H9 (cell line): ENCODE results near the gene GFY. TPM values are rescaled to one million over a fixed set of nuclear protein-coding genes. Genes with fewer than 3 reads are reported as not detected.

Experiments used
- DNase-seq: peaks from one replicate; pipeline ENCODE4 v3.0.0-alpha.2; 2017
- H2AFZ ChIP-seq: one replicate; pipeline ENCODE4 v1.6.1; 2013; ENCODE audit warnings: mild to moderate bottlenecking, low read length, control low read depth, moderate library complexity
- H2AK5ac ChIP-seq: 2 replicates; pipeline ENCODE4 v1.6.1; 2013; ENCODE audit warnings: low read length, control low read depth, mixed read lengths; ENCODE audit not compliant: insufficient read length
- H2BK120ac ChIP-seq: one replicate; pipeline ENCODE4 v1.6.1; 2013; ENCODE audit warnings: low read depth, mild to moderate bottlenecking, low read length, control low read depth, inconsistent platforms; ENCODE audit not compliant: poor library complexity, severe bottlenecking
- H2BK12ac ChIP-seq: 2 replicates; pipeline ENCODE4 v1.6.1; 2013; ENCODE audit warnings: low read length, control low read depth, mixed read lengths, low read depth; ENCODE audit not compliant: insufficient read length
- H2BK15ac ChIP-seq: 2 replicates; pipeline ENCODE4 v1.6.1; 2013; ENCODE audit warnings: low read depth, low read length, control low read depth
- H2BK20ac ChIP-seq: one replicate; pipeline ENCODE4 v1.6.1; 2013; ENCODE audit warnings: low read depth, mild to moderate bottlenecking, low read length, control low read depth, inconsistent platforms; ENCODE audit not compliant: poor library complexity, severe bottlenecking
- H2BK5ac ChIP-seq: 2 replicates; pipeline ENCODE4 v1.6.1; 2013; ENCODE audit warnings: low read length, control low read depth, mixed read lengths; ENCODE audit not compliant: insufficient read length
- H3K14ac ChIP-seq: 2 replicates; pipeline ENCODE4 v1.6.1; 2013; ENCODE audit warnings: low read length, control low read depth; ENCODE audit not compliant: insufficient read depth
- H3K18ac ChIP-seq: 2 replicates; pipeline ENCODE4 v1.6.1; 2013; ENCODE audit warnings: low read depth, mild to moderate bottlenecking, mixed read lengths, low read length, control low read depth; ENCODE audit not compliant: insufficient read length
- H3K23ac ChIP-seq: 2 replicates; pipeline ENCODE4 v1.6.1; 2013; ENCODE audit warnings: low read length, control low read depth, mixed read lengths, low read depth; ENCODE audit not compliant: insufficient read length
- H3K23me2 ChIP-seq: 2 replicates; pipeline ENCODE4 v1.6.1; 2013; ENCODE audit warnings: low read depth, mild to moderate bottlenecking, mixed read lengths, low read length, control low read depth; ENCODE audit not compliant: insufficient read length, poor library complexity, severe bottlenecking
- H3K27ac ChIP-seq: 2 replicates; pipeline ENCODE4 v1.5.1; 2013; ENCODE audit warnings: low read length, control low read depth, mixed read lengths, low read depth; ENCODE audit not compliant: insufficient read length
- H3K27me3 ChIP-seq: 2 replicates; pipeline ENCODE4 v1.6.1; 2013; ENCODE audit warnings: low read length, control low read depth, inconsistent platforms; ENCODE audit not compliant: insufficient read depth
- H3K4ac ChIP-seq: 2 replicates; pipeline ENCODE4 v1.6.1; 2013; ENCODE audit warnings: low read depth, mild to moderate bottlenecking, control low read depth, inconsistent platforms, low read length, moderate library complexity
- H3K4me1 ChIP-seq: 2 replicates; pipeline ENCODE4 v1.6.1; 2013; ENCODE audit warnings: low read length, control low read depth, inconsistent platforms; ENCODE audit not compliant: insufficient read depth
- H3K4me2 ChIP-seq: 2 replicates; pipeline ENCODE4 v1.6.1; 2013; ENCODE audit warnings: low read length, control low read depth, mixed read lengths; ENCODE audit not compliant: insufficient read length, insufficient read depth
- H3K56ac ChIP-seq: 2 replicates; pipeline ENCODE4 v1.6.1; 2013; ENCODE audit warnings: low read depth, mild to moderate bottlenecking, mixed read lengths, low read length, control low read depth; ENCODE audit not compliant: insufficient read length
- H3K79me1 ChIP-seq: 2 replicates; pipeline ENCODE4 v1.6.1; 2013; ENCODE audit warnings: low read depth, mild to moderate bottlenecking, moderate library complexity, low read length, control low read depth, inconsistent platforms; ENCODE audit not compliant: insufficient read depth, poor library complexity, severe bottlenecking
- H3K79me2 ChIP-seq: 2 replicates; pipeline ENCODE4 v1.6.1; 2013; ENCODE audit warnings: low read length, control low read depth, inconsistent platforms; ENCODE audit not compliant: insufficient read depth
- H3K9ac ChIP-seq: 2 replicates; pipeline ENCODE4 v1.6.1; 2013; ENCODE audit warnings: low read length, control low read depth, mixed read lengths; ENCODE audit not compliant: insufficient read length; ENCODE audit errors: extremely low read depth
- H3K9me3 ChIP-seq: one replicate; pipeline ENCODE4 v1.6.1; 2013; ENCODE audit warnings: low read depth, low read length, inconsistent platforms; ENCODE audit not compliant: control insufficient read depth
- H3T11ph ChIP-seq: one replicate; pipeline ENCODE4 v1.6.1; 2013; ENCODE audit warnings: mild to moderate bottlenecking, low read length, control low read depth, inconsistent platforms
- H4K20me1 ChIP-seq: one replicate; pipeline ENCODE4 v1.6.1; 2013; ENCODE audit not compliant: control insufficient read depth, insufficient read length, insufficient read depth
- H4K5ac ChIP-seq: 2 replicates; pipeline ENCODE4 v1.6.1; 2013; ENCODE audit warnings: low read depth, mild to moderate bottlenecking, mixed read lengths, low read length, control low read depth; ENCODE audit not compliant: insufficient read length
- H4K8ac ChIP-seq: replicated peaks from 2 replicates; pipeline ENCODE4 v1.6.1; 2013; ENCODE audit warnings: low read length, control low read depth, mixed read lengths, low read depth; ENCODE audit not compliant: insufficient read length
- H4K91ac ChIP-seq: 2 replicates; pipeline ENCODE4 v1.6.1; 2013; ENCODE audit warnings: low read depth, mild to moderate bottlenecking, moderate library complexity, mixed read lengths, low read length, control low read depth; ENCODE audit not compliant: insufficient read length
- H3K27ac Mint-ChIP-seq, 3 experiments: 2 replicates in 2 of 3; 3 replicates in 1 of 3; pipeline ENCODE4 v1.8.0; 2020 to 2021; ENCODE audit warnings: mixed read lengths in 3 of 3, mild to moderate bottlenecking in 1 of 3, moderate library complexity in 1 of 3
- H3K27me3 Mint-ChIP-seq: 2 replicates; pipeline ENCODE4 v1.8.0; 2021; ENCODE audit warnings: low read depth, mild to moderate bottlenecking, moderate library complexity, mixed read lengths
- H3K36me3 Mint-ChIP-seq, 3 experiments: 2 replicates in 2 of 3; 3 replicates in 1 of 3; pipeline ENCODE4 v1.8.0; 2020 to 2021; ENCODE audit warnings: low read depth in 3 of 3, mixed read lengths in 3 of 3; ENCODE audit not compliant: insufficient read depth in 1 of 3
- H3K4me1 Mint-ChIP-seq, 2 experiments: 2 replicates each; pipeline ENCODE4 v1.8.0; 2020; ENCODE audit warnings: mixed read lengths in 2 of 2
- H3K4me3 Mint-ChIP-seq, 2 experiments: 2 replicates in 1 of 2; 3 replicates in 1 of 2; pipeline ENCODE4 v1.8.0; 2020 to 2021; ENCODE audit warnings: mild to moderate bottlenecking in 2 of 2, mixed read lengths in 2 of 2, moderate library complexity in 1 of 2
- H3K9me3 Mint-ChIP-seq, 2 experiments: 2 replicates in 1 of 2; 3 replicates in 1 of 2; pipeline ENCODE4 v1.8.0; 2020; ENCODE audit warnings: mild to moderate bottlenecking in 2 of 2, mixed read lengths in 2 of 2, moderate library complexity in 1 of 2
- WGBS: extraction: QIAGEN DNeasy Blood & Tissue Kit; methylation state at CpG from one replicate; pipeline ENCODE4 v1.1.7; 2013; ENCODE audit warnings: missing lambda C conversion rate, low lambda C conversion rate, mixed read lengths; ENCODE audit not compliant: insufficient read length; ENCODE audit errors: extremely low coverage; 5-methylcytosine and 5-hydroxymethylcytosine counted together
- total RNA-seq: library from RNA; stranded (reverse); gene quantifications from 2 replicates; pipeline ENCODE4 v1.2.1, GENCODE V29; 2021
- TF ChIP-seq, protein P1 (sequence below): fragments of 200-600 bp; sonication (generic); conservative IDR thresholded peaks from 3 replicates; pipeline ENCODE4 v1.8.0; 2021; ENCODE audit warnings: antibody characterized with exemption, mild to moderate bottlenecking

The GFY gene
- total RNA-seq, 1 experiment from 2014 or later = 1.3 TPM

DNA sequence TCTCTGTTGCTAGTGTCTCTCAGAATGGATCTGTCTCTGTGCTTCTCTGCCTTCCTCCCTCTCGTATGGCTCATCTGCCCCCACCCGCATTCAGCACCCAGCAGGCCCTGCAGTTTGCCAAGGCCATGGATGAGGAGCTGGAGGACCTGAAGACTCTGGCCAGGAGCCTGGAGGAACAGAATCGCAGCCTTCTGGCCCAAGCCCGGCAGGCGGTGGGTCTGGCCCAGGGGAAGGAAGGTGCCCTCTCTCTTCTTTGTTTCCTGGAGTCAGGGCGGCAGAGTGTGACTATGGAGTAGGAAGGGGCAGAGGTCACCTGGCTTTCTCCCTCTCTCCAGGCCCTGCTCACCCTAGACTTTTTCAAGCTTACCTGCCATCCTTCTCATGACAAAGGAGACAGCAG lies 26.3 kb upstream of the GFY start:
- H3K4me3 Mint-ChIP-seq = no peak overlapping the region
- Histone ChIP-seq H2BK20ac (no peak overlapping the region), H4K5ac (no peak overlapping the region), H3K23ac (no peak overlapping the region), H2BK12ac (no peak overlapping the region), H3K9ac (no peak overlapping the region), H3T11ph (no peak overlapping the region), H3K79me1 (no peaks in the 10 kb centered on the region), H3K18ac (no peak overlapping the region), H2AK5ac (no peak overlapping the region), H3K27me3 (no peaks in the 10 kb centered on the region), H4K8ac (no peak overlapping the region), H3K56ac (no peak overlapping the region), H4K91ac (no peak overlapping the region), H2BK5ac (no peak overlapping the region), H3K23me2 (no peaks in the 10 kb centered on the region), H2BK15ac (no peak overlapping the region), H3K4me2 (no peak overlapping the region), H2BK120ac (no peak overlapping the region), H3K9me3 (no peaks in the 10 kb centered on the region), H3K14ac (no peak overlapping the region), H3K27ac (no peak overlapping the region), H3K79me2 (no peaks in the 10 kb centered on the region), H3K4me1 (peaks cover 3% of the 10 kb centered on the region; the same call in 1 of the 2 replicates), H4K20me1 (peaks cover under 1% of the 10 kb centered on the region), H2AFZ (no peak overlapping the region), H3K4ac (no peak overlapping the region)
- DNase-seq = no peak
- H3K27me3 Mint-ChIP-seq = peaks cover 4% of the 10 kb centered on the region; the same call in 1 of the 2 replicates
- WGBS = no CpG with 5 or more reads among the region's 6 CpGs
- TF ChIP-seq, protein P1, sequence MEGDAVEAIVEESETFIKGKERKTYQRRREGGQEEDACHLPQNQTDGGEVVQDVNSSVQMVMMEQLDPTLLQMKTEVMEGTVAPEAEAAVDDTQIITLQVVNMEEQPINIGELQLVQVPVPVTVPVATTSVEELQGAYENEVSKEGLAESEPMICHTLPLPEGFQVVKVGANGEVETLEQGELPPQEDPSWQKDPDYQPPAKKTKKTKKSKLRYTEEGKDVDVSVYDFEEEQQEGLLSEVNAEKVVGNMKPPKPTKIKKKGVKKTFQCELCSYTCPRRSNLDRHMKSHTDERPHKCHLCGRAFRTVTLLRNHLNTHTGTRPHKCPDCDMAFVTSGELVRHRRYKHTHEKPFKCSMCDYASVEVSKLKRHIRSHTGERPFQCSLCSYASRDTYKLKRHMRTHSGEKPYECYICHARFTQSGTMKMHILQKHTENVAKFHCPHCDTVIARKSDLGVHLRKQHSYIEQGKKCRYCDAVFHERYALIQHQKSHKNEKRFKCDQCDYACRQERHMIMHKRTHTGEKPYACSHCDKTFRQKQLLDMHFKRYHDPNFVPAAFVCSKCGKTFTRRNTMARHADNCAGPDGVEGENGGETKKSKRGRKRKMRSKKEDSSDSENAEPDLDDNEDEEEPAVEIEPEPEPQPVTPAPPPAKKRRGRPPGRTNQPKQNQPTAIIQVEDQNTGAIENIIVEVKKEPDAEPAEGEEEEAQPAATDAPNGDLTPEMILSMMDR = no peak
- H3K4me1 Mint-ChIP-seq = peaks cover 52 to 72% of the 10 kb centered on the region in 2 experiments
- H3K9me3 Mint-ChIP-seq = no peaks in the 10 kb centered on the region; a peak in 1 of 5 replicates
- no peak overlapping the region for H3K27ac Mint-ChIP-seq
- H3K36me3 Mint-ChIP-seq = no peaks in the 10 kb centered on the region
